Spleen (tissue), 11 donors: ENCODE measurements around the gene FADS3. TPM values are rescaled to one million over a fixed set of nuclear protein-coding genes. Genes with fewer than 3 reads are reported as not detected.
A peak's percentile ranks its signal among the peaks of the same experiment; 100 is the strongest.

Experiments used
- DNase-seq: peaks from one replicate; pipeline ENCODE4 v3.0.0-alpha.2; 2020
- H3K27ac ChIP-seq, 8 donors: fragments of 200-600 bp; sonication (generic) in 7 of 8; 1 replicate in 4 of 8; 2 replicates in 4 of 8; pipeline versions ENCODE4 v1.5.0 to v1.8.0; 2016 to 2021; ENCODE audit warnings: inconsistent platforms in 4 of 8, mild to moderate bottlenecking in 4 of 8, moderate library complexity in 1 of 8
- H3K27me3 ChIP-seq, 7 donors: fragments of 200-600 bp; sonication (generic) in 6 of 7; replicated peaks in 1 of 7; 1 replicate in 4 of 7; 2 replicates in 3 of 7; pipeline versions ENCODE4 v1.5.0 to v1.8.0; 2016 to 2021; ENCODE audit warnings: inconsistent platforms in 3 of 7, mild to moderate bottlenecking in 1 of 7
- H3K36me3 ChIP-seq, 6 donors: fragments of 200-600 bp; sonication (generic) in 5 of 6; 1 replicate in 4 of 6; 2 replicates in 2 of 6; pipeline versions ENCODE4 v1.5.0 to v1.8.0; 2016 to 2021; ENCODE audit warnings: inconsistent platforms in 2 of 6
- H3K4me1 ChIP-seq, 6 donors: fragments of 200-600 bp; sonication (generic) in 5 of 6; 1 replicate in 3 of 6; 2 replicates in 3 of 6; pipeline versions ENCODE4 v1.5.0 to v1.8.0; 2016 to 2021; ENCODE audit warnings: inconsistent platforms in 3 of 6
- H3K4me3 ChIP-seq, 8 donors: fragments of 200-600 bp; sonication (generic) in 7 of 8; 1 replicate in 4 of 8; 2 replicates in 4 of 8; pipeline versions ENCODE4 v1.5.0 to v1.8.0; 2016 to 2021; ENCODE audit warnings: inconsistent platforms in 4 of 8, mild to moderate bottlenecking in 4 of 8, moderate library complexity in 2 of 8
- H3K9me3 ChIP-seq, 8 donors: fragments of 200-600 bp; sonication (generic) in 7 of 8; 1 replicate in 4 of 8; 2 replicates in 4 of 8; pipeline versions ENCODE4 v1.5.0 to v1.8.0; 2016 to 2021; ENCODE audit warnings: inconsistent platforms in 4 of 8
- POLR2A ChIP-seq, 3 donors: fragments of 450-650 bp; IDR thresholded peaks; one replicate each; pipeline ENCODE4 v1.5.1; 2017; ENCODE audit warnings: antibody characterized with exemption in 3 of 3, mild to moderate bottlenecking in 1 of 3
- POLR2AphosphoS5 ChIP-seq, 3 donors: sonication (generic); formaldehyde crosslinking; IDR thresholded peaks; one replicate each; pipeline ENCODE4 v1.5.1; 2017; ENCODE audit warnings: antibody characterized with exemption in 3 of 3
- WGBS, 5 donors: extraction: QIAGEN DNeasy Blood & Tissue Kit in 3 of 5; methylation state at CpG; one replicate each; pipeline versions ENCODE4 v1.1.5 to v1.1.7; 2013 to 2018; 5-methylcytosine and 5-hydroxymethylcytosine counted together
- intact Hi-C: fragments of 100-400 bp; cut with DNase I; formaldehyde crosslinking; loops from one replicate; pipeline ENCODE4 v1.15.0; 2023; ENCODE audit warnings: low total_unique reads
- polyA plus RNA-seq, 3 donors: library from polyadenylated mRNA; stranded (reverse); fragments of 200-250 nt; gene quantifications; one replicate each; pipeline ENCODE4 v1.2.1, GENCODE V29; 2013
- total RNA-seq, 7 donors: library from RNA; depleted of rRNA in 3 of 7; stranded (reverse); fragments of >200 nt in 3 of 7; fragmentation: NEBNext Ultra II Directional in 4 of 7; extraction: Animal tissue kit (Norgen Biotek cat#: 25700) in 4 of 7; gene quantifications; one replicate each; pipeline versions ENCODE4 v1.1.0 to v1.2.1, GENCODE V29; 2016 to 2021
- TF ChIP-seq, protein P1 (sequence below), 11 experiments: fragments of 200-600 bp in 7 of 11; fragments of 450-650 bp in 4 of 11; sonication (generic) in 4 of 11; IDR thresholded peaks in 8 of 11; conservative IDR thresholded peaks in 3 of 11; 1 replicate in 7 of 11; 2 replicates in 4 of 11; pipeline versions ENCODE4 v1.4.0 to v1.8.0; 2016 to 2021; ENCODE audit warnings: antibody characterized with exemption in 11 of 11, inconsistent platforms in 4 of 11, mild to moderate bottlenecking in 1 of 11
- donor health status: healthy with polysubstance abuse.
- donor health status: DM: no; HTN: no; CAD: no; lungs with moderate emphysema.
- donor health status: DM: no; HTN: no; CAD: no.
- donor health status: Bipolar disorder and iron deficiency.
- donor health status: healthy.
- donor health status: DM: no; HTN: no; CAD: no.
- donor health status: DM: yes; HTN: yes; CAD: no.

FADS3 gene
- total and polyA plus RNA-seq, 10 donors, result 26.3 to 63.6 (median 38.5) TPM

GRCh38 chr11:61895718-61896059, 4.3 kb upstream of the FADS3 start:
- 58 to 76% (median 71%) methylated on average over 4 of the region's 4 CpGs for WGBS, 5 donors
- peaks cover 11 to 75% (median 37%) of the 10 kb centered on the region in 6 donors for H3K4me1 ChIP-seq
- TF ChIP-seq, protein P1, sequence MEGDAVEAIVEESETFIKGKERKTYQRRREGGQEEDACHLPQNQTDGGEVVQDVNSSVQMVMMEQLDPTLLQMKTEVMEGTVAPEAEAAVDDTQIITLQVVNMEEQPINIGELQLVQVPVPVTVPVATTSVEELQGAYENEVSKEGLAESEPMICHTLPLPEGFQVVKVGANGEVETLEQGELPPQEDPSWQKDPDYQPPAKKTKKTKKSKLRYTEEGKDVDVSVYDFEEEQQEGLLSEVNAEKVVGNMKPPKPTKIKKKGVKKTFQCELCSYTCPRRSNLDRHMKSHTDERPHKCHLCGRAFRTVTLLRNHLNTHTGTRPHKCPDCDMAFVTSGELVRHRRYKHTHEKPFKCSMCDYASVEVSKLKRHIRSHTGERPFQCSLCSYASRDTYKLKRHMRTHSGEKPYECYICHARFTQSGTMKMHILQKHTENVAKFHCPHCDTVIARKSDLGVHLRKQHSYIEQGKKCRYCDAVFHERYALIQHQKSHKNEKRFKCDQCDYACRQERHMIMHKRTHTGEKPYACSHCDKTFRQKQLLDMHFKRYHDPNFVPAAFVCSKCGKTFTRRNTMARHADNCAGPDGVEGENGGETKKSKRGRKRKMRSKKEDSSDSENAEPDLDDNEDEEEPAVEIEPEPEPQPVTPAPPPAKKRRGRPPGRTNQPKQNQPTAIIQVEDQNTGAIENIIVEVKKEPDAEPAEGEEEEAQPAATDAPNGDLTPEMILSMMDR (IDR thresholded peaks at IDR 0.05 in 8 of 11, conservative IDR thresholded peaks at IDR 0.05 in 3 of 11), result no peak
- peaks cover 0 to 39% (median 0%) of the 10 kb centered on the region in 6 donors for H3K36me3 ChIP-seq
- no peak overlapping the region for H3K4me3 ChIP-seq
- H3K9me3 ChIP-seq, result no peaks in the 10 kb centered on the region
- no peak for DNase-seq
- peaks cover 0 to 10% (median 0%) of the 10 kb centered on the region in 7 donors for H3K27me3 ChIP-seq
- peak overlapping the region in 2 of 8 donors; percentile 21 to 84 for H3K27ac ChIP-seq
- intact Hi-C loops, result loop anchor here (10.0 kb wide), 1 partner anchor 101 kb away; the partner anchor contains the start of genes FEN1 and TMEM258

DNA sequence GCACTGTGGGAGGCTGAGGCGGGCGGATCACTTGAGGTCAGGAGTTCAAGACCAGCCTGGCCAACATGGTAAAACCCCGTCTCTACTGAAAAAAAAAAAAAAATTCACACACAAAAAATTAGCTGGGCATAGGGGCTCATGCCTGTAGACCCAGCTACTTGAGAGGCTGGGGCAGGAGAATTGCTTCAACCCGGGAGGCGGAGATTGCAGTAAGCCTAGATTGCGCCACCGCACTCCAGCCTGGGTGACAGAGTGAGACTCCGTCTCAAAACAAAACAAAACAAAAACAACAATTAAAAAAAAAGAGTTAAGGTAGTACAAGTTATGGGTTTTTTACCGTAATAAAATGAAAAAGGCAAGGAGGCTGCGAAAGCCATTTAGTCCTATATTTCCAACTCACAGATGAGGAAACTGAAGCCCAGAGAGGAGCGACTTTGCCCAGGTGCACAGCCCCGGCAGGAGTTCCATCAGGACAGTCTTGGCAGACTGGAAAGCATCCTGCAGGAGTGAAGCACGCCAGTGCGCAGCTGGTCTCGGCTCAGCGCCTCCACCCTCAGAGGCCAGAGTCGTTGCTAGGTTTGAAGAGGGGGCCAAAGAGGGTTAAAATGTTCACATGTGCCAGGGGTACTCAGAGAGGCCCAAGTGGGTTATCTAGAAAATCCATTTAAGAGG, 3.8 kb upstream of the FADS3 start:
- no peak overlapping the region for H3K4me3 ChIP-seq
- H3K27ac ChIP-seq, result peak overlapping the region in 5 of 8 donors; percentile 3 to 86 (median 46)
- H3K36me3 ChIP-seq, result peaks cover 0 to 34% (median 0%) of the 10 kb centered on the region in 6 donors
- intact Hi-C loops, result loop anchor here (10.0 kb wide), 1 partner anchor 100 kb away; the partner anchor contains the start of genes FEN1 and TMEM258
- TF ChIP-seq POLR2A (IDR thresholded peaks at IDR 0.05) (no peak), POLR2AphosphoS5 (IDR thresholded peaks at IDR 0.05) (no peak)
- TF ChIP-seq, protein P1 (IDR thresholded peaks at IDR 0.05 in 8 of 11, conservative IDR thresholded peaks at IDR 0.05 in 3 of 11), result no peak
- H3K9me3 ChIP-seq, result no peaks in the 10 kb centered on the region
- H3K4me1 ChIP-seq, result peaks cover 17 to 80% (median 42%) of the 10 kb centered on the region in 6 donors
- peaks cover 0 to 15% (median 0%) of the 10 kb centered on the region in 7 donors for H3K27me3 ChIP-seq
- no peak for DNase-seq
- WGBS, 5 donors, result 75 to 83% (median 80%) methylated on average over 15 to 17 of the region's 17 CpGs

DNA sequence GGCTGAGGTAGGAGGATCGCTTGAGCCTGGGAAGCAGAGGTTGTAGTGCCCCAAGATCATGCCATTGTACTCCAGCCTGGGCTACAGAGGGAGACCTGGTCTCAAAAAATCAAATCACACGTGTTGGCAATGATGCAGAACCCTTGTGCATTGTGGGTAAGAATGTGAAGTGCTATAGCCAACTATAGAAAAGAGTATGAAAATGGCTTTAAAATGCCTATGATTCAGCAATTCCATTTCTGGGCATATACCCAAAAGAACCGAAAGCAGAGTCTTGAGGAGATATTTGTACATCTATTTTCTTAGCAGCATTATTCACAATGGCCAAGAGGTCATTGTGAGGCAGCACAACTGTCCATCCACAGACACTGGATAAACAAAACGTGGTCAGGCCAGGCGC, 2.6 kb upstream of the FADS3 start:
- H3K4me1 ChIP-seq, result peaks cover 17 to 82% (median 42%) of the 10 kb centered on the region in 6 donors
- peaks cover 0 to 15% (median 0%) of the 10 kb centered on the region in 7 donors for H3K27me3 ChIP-seq
- intact Hi-C loops, result loop anchor here (10.0 kb wide), 1 partner anchor 99 kb away; the partner anchor contains the start of genes FEN1 and TMEM258
- no peaks in the 10 kb centered on the region for H3K9me3 ChIP-seq
- no peak for TF ChIP-seq POLR2A (IDR thresholded peaks at IDR 0.05)
- peaks cover 0 to 26% (median 0%) of the 10 kb centered on the region in 6 donors for H3K36me3 ChIP-seq
- H3K4me3 ChIP-seq, result no peak overlapping the region
- H3K27ac ChIP-seq, result peak overlapping the region in 5 of 8 donors; percentile 16 to 86 (median 54)
- 49 to 62% (median 59%) methylated on average over 5 of the region's 5 CpGs for WGBS, 5 donors
- DNase-seq, result no peak

GRCh38 chr11:61892085-61892370, 683 bp upstream of the FADS3 start:
- TF ChIP-seq, protein P1 (IDR thresholded peaks at IDR 0.05 in 8 of 11, conservative IDR thresholded peaks at IDR 0.05 in 3 of 11), result peak in 1 of 11 experiments; percentile 18
- TF ChIP-seq POLR2AphosphoS5 (IDR thresholded peaks at IDR 0.05) (peak in 2 of 3 donors; percentile 56 to 76), POLR2A (IDR thresholded peaks at IDR 0.05) (no peak)
- H3K27me3 ChIP-seq, result peaks cover 0 to 15% (median 0%) of the 10 kb centered on the region in 7 donors
- peaks cover 14 to 80% (median 40%) of the 10 kb centered on the region in 6 donors for H3K4me1 ChIP-seq
- H3K9me3 ChIP-seq, result no peaks in the 10 kb centered on the region
- peaks cover 0 to 10% (median 0%) of the 10 kb centered on the region in 6 donors for H3K36me3 ChIP-seq
- 16 to 33% (median 20%) methylated on average over 11 to 12 of the region's 12 CpGs for WGBS, 5 donors
- intact Hi-C loops, result loop anchor here (10.0 kb wide), 1 partner anchor 97 kb away; the partner anchor contains the start of genes FEN1 and TMEM258
- peak overlapping the region; percentile 69 to 94 (median 84) for H3K27ac ChIP-seq
- peak overlapping the region; percentile 62 to 96 (median 76) for H3K4me3 ChIP-seq
- no peak for DNase-seq
